Stomach (tissue), 9 donors: ENCODE data around the gene TUBE1. TPM values are rescaled to one million over a fixed set of nuclear protein-coding genes. Genes with fewer than 3 reads are reported as not detected.
"Not testable (repeated sequence)": the region's sequence is repeated elsewhere in the genome, so short reads cannot be mapped to it uniquely, and the experiment has no call there.

Experiments used
- DNase-seq, 2 donors: peaks; one replicate each; pipeline versions ENCODE4 v3.0.0 to v3.0.0-alpha.2; 2013 to 2019
- H3K27ac ChIP-seq, 5 donors: fragments of 200-600 bp in 4 of 5; sonication (generic) in 4 of 5; one replicate each; pipeline ENCODE4 v1.5.1; 2013 to 2019; ENCODE audit warnings: mild to moderate bottlenecking in 1 of 5, moderate library complexity in 1 of 5
- H3K27me3 ChIP-seq, 3 donors: fragments of 200-600 bp; sonication (generic); one replicate each; pipeline ENCODE4 v1.5.1; 2017 to 2019; ENCODE audit warnings: mixed run types in 1 of 3
- H3K36me3 ChIP-seq, 4 donors: fragments of 200-600 bp; sonication (generic); 1 replicate in 3 of 4; 2 replicates in 1 of 4; pipeline ENCODE4 v1.5.1; 2016 to 2019
- H3K4me1 ChIP-seq, 4 donors: fragments of 200-600 bp; sonication (generic); one replicate each; pipeline ENCODE4 v1.5.1; 2016 to 2019
- H3K4me3 ChIP-seq, 4 donors: fragments of 200-600 bp; sonication (generic) in 3 of 4; one replicate each; pipeline ENCODE4 v1.5.1; 2016 to 2019; ENCODE audit warnings: mild to moderate bottlenecking in 1 of 4
- H3K9me3 ChIP-seq, 4 donors: fragments of 200-600 bp; sonication (generic); one replicate each; pipeline ENCODE4 v1.5.1; 2016 to 2019
- CTCF ChIP-seq, 7 experiments: fragments of 450-650 bp in 4 of 7; fragments of 200-600 bp in 3 of 7; sonication (generic) in 3 of 7; IDR thresholded peaks; one replicate each; pipeline ENCODE4 v1.5.1; 2016 to 2019; ENCODE audit warnings: antibody characterized with exemption in 7 of 7, control low read depth in 2 of 7, mild to moderate bottlenecking in 1 of 7
- EP300 ChIP-seq: sonication (generic); formaldehyde crosslinking; IDR thresholded peaks from one replicate; pipeline ENCODE4 v1.6.1; 2017; ENCODE audit warnings: antibody characterized with exemption
- POLR2A ChIP-seq, 4 donors: fragments of 450-650 bp; IDR thresholded peaks; one replicate each; pipeline ENCODE4 v1.6.1; 2016; ENCODE audit warnings: antibody characterized with exemption in 4 of 4, control low read depth in 2 of 4, mild to moderate bottlenecking in 1 of 4, moderate library complexity in 1 of 4
- POLR2AphosphoS5 ChIP-seq, 3 donors: sonication (generic); formaldehyde crosslinking; IDR thresholded peaks; one replicate each; pipeline ENCODE4 v1.6.1; 2016; ENCODE audit warnings: antibody characterized with exemption in 3 of 3
- WGBS, 5 donors: extraction: QIAGEN DNeasy Blood & Tissue Kit in 3 of 5; methylation state at CpG; one replicate each; pipeline versions ENCODE4 v1.1.5 to v1.1.7; 2013 to 2018; 5-methylcytosine and 5-hydroxymethylcytosine counted together
- intact Hi-C: fragments of 100-400 bp; cut with DNase I; formaldehyde crosslinking; loops from one replicate; pipeline ENCODE4 v1.15.1; 2023; ENCODE audit warnings: low total_unique reads
- polyA plus RNA-seq, 3 donors: library from polyadenylated mRNA; stranded (reverse); fragments of 200-250 nt; gene quantifications; one replicate each; pipeline ENCODE4 v1.2.3, GENCODE V29; 2013
- total RNA-seq, 5 donors: library from RNA; depleted of rRNA; stranded (reverse); fragments of >200 nt; gene quantifications; one replicate each; pipeline versions ENCODE4 v1.1.0 to v1.2.3, GENCODE V29; 2014 to 2016
- donor health status: healthy with polysubstance abuse.
- donor health status: Bipolar disorder and iron deficiency.
- donor health status: healthy.

The TUBE1 gene
- total and polyA plus RNA-seq, 8 donors, result 9.3 to 104 (median 22.1) TPM

- TF ChIP-seq EP300 (no peak), CTCF (IDR thresholded peaks at IDR 0.05) (no peak), POLR2AphosphoS5 (IDR thresholded peaks at IDR 0.05) (no peak), POLR2A (IDR thresholded peaks at IDR 0.05) (no peak)
- intact Hi-C loops, result no loop called here
- Histone ChIP-seq H3K27me3 (no peaks in the 10 kb centered on the region), H3K27ac (no peak overlapping the region), H3K9me3 (no peaks in the 10 kb centered on the region), H3K4me3 (no peak overlapping the region), H3K4me1 (peaks cover 0 to 10% (median 5%) of the 10 kb centered on the region in 4 donors), H3K36me3 (no peaks in the 10 kb centered on the region)
- no peak for DNase-seq
- 50 to 79% (median 72%) methylated on average over 4 of the region's 4 CpGs for WGBS, 5 donors
These were observed 28.8 kb downstream of the TUBE1 start for GRCh38 chr6:112058243-112059032.

DNA sequence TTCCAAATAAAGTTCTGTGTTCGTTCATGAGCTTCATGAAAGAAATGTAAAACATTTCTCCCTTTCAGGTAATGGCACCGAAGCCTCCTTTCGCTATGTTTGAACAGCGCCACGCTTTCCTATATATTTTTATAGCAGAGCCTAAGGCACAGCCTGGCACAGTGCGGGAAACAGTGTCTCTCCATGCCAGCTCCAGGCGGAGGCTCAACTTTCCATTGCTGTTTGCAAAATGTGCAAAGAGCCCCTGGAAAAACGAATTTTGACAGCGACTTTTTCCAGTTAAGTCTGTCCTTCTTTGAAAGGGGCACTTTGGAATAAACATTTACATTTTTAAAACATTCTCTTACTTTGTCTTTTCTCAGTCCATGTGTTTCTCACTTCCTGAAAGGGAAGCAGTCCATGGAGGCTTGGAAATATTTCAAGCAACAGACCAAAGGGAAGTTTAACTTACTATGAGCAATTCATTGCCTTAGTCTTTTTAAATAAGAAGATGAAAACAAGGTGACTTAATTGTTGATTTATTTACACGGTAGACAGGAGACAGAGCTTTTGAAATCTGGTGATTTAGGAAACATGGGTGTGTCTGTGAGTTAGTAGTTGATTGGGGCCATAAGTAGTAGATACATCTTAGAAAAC lies 32.6 kb downstream of the TUBE1 start:
- no peaks in the 10 kb centered on the region for H3K9me3 ChIP-seq
- no peaks in the 10 kb centered on the region for H3K27me3 ChIP-seq
- WGBS, 5 donors, result 64 to 82% (median 74%) methylated on average over 10 of the region's 10 CpGs
- H3K4me1 ChIP-seq, result peaks cover 0 to 10% (median 5%) of the 10 kb centered on the region in 4 donors
- TF ChIP-seq POLR2AphosphoS5 (IDR thresholded peaks at IDR 0.05), result no peak
- TF ChIP-seq EP300, result no peak
- TF ChIP-seq POLR2A (IDR thresholded peaks at IDR 0.05), result no peak
- TF ChIP-seq CTCF (IDR thresholded peaks at IDR 0.05), result no peak
- DNase-seq, result no peak
- intact Hi-C loops, result no loop called here
- H3K4me3 ChIP-seq, result no peak overlapping the region
- H3K27ac ChIP-seq, result peak overlapping the region in 2 of 5 donors; percentile 7 to 8
- H3K36me3 ChIP-seq, result no peaks in the 10 kb centered on the region

GRCh38 chr6:112054001-112054400 lies 33.3 kb downstream of the TUBE1 start, which contains the start of gene CCN6:
Gene CCN6, plus strand, starts transcription at chr6:112054104. Its CDS starts 254 bp downstream, at chr6:112054358.
- Histone ChIP-seq H3K4me1 (peaks cover 0 to 10% (median 5%) of the 10 kb centered on the region in 4 donors), H3K27ac (peak within 1 kb of the TSS in 2 of 5 donors; percentile 7 to 8), H3K4me3 (no peak within 1 kb of the TSS), H3K36me3 (no peaks in the 10 kb centered on the region), H3K9me3 (no peaks in the 10 kb centered on the region), H3K27me3 (no peaks in the 10 kb centered on the region)
- WGBS, 5 donors, result 58 to 71% (median 63%) methylated on average over 12 of the region's 12 CpGs
- peak in 1 of 2 donors; percentile 38 for DNase-seq
- TF ChIP-seq POLR2A (IDR thresholded peaks at IDR 0.05) (no peak), POLR2AphosphoS5 (IDR thresholded peaks at IDR 0.05) (no peak), EP300 (no peak), CTCF (IDR thresholded peaks at IDR 0.05) (no peak)
- intact Hi-C loops, result no loop called here

GRCh38 chr6:112051251-112051740 lies 36.0 kb downstream of the TUBE1 start:
- intact Hi-C loops, DNase-seq, H3K27ac ChIP-seq: not testable (repeated sequence)

More at GRCh38 chr6:112051251-112051740, 36.0 kb downstream of the TUBE1 start:
- not testable (repeated sequence) for H3K4me1 ChIP-seq, H3K27me3 ChIP-seq, H3K9me3 ChIP-seq, H3K4me3 ChIP-seq, H3K36me3 ChIP-seq
- 88 to 96% (median 92%) methylated on average over 4 of the region's 4 CpGs for WGBS, 5 donors
